Omental fat pad (tissue), 4 donors: ENCODE data around the gene SMARCD2. TPM values are rescaled to one million over a fixed set of nuclear protein-coding genes. Genes with fewer than 3 reads are reported as not detected.

ENCODE experiments used
- ATAC-seq: fragments of 150-250 bp; one replicate; pipeline ENCODE4 v1.9.1; 2016; ENCODE audit warnings: mild to moderate bottlenecking, moderate library complexity; ENCODE audit not compliant: low FRiP score
- DNase-seq: peaks from one replicate; pipeline ENCODE4 v3.0.0-alpha.2; 2019; ENCODE audit warnings: low spot score
- total RNA-seq, 4 donors: library from RNA; depleted of rRNA; stranded (reverse); fragments of >200 nt; gene quantifications; one replicate each; pipeline ENCODE4 v1.1.0, GENCODE V29; 2016
- TF ChIP-seq, protein P1 (sequence below), 3 donors: fragments of 450-650 bp; IDR thresholded peaks; one replicate each; pipeline ENCODE4 v1.5.1; 2016 to 2017; ENCODE audit warnings: antibody characterized with exemption in 3 of 3, mild to moderate bottlenecking in 3 of 3, moderate library complexity in 2 of 3

SMARCD2 gene
- total RNA-seq, 4 donors from 2014 or later = 77.5 to 246 (median 109) TPM

DNA sequence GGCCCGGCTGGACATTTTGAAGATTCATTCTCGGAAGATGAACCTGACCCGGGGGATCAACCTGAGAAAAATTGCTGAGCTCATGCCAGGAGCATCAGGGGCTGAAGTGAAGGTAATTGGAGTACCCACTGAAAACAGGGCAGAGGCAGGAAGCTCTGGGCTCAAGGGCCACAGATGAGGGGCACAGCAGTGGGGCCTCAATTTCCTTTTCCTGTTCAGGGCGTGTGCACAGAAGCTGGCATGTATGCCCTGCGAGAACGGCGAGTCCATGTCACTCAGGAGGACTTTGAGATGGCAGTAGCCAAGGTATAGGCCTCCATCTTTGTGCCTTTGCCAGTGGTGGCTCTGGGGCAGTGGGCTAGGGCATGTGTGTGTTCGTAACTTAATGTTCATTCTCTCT is 11.0 kb downstream of the SMARCD2 start:
- no peak for ATAC-seq
- DNase-seq = no peak
- TF ChIP-seq, protein P1, sequence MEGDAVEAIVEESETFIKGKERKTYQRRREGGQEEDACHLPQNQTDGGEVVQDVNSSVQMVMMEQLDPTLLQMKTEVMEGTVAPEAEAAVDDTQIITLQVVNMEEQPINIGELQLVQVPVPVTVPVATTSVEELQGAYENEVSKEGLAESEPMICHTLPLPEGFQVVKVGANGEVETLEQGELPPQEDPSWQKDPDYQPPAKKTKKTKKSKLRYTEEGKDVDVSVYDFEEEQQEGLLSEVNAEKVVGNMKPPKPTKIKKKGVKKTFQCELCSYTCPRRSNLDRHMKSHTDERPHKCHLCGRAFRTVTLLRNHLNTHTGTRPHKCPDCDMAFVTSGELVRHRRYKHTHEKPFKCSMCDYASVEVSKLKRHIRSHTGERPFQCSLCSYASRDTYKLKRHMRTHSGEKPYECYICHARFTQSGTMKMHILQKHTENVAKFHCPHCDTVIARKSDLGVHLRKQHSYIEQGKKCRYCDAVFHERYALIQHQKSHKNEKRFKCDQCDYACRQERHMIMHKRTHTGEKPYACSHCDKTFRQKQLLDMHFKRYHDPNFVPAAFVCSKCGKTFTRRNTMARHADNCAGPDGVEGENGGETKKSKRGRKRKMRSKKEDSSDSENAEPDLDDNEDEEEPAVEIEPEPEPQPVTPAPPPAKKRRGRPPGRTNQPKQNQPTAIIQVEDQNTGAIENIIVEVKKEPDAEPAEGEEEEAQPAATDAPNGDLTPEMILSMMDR (IDR thresholded peaks at IDR 0.05) = no peak

- DNase-seq = no peak
- no peak for ATAC-seq
- TF ChIP-seq, protein P1 (IDR thresholded peaks at IDR 0.05) = no peak
Observed at GRCh38 chr17:63830904-63831491, 11.5 kb downstream of the SMARCD2 start.

DNA sequence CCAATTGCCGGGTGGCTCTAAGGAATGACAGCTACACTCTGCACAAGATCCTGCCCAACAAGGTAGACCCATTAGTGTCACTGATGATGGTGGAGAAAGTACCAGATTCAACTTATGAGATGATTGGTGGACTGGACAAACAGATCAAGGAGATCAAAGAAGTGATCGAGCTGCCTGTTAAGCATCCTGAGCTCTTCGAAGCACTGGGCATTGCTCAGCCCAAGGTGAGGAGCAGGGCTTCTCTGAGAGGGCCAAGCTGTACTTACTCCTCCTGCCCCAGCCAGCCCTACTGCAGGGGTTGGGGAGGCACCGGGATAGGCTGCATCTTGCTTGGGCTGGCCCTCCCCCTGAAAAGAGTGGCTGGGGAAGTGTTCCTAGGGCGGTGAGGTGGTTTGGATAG is 12.2 kb downstream of the SMARCD2 start:
- no peak for ATAC-seq
- TF ChIP-seq, protein P1 (IDR thresholded peaks at IDR 0.05) = no peak
- no peak for DNase-seq

DNA sequence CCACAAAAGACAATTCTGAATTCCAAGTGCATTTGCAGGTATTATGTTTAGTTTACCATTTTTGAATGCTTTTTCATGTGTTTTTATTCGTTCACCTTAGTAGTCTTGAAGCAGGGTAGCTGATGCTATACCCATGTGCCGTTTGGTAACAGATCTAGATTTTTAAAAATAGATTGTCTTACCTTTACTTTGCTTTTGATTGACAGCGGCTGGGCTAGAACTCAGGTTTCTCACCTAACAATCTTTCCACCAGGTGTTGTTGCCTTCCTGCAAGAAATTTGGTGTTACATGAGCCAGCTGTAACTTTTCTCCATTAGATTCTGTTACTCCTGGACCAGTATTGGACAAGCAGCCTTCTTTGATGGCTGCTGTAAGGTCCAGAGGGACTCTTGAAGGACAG is 13.5 kb downstream of the SMARCD2 start:
- DNase-seq (no peak), ATAC-seq (no peak)
- TF ChIP-seq, protein P1 (IDR thresholded peaks at IDR 0.05) = no peak

DNA sequence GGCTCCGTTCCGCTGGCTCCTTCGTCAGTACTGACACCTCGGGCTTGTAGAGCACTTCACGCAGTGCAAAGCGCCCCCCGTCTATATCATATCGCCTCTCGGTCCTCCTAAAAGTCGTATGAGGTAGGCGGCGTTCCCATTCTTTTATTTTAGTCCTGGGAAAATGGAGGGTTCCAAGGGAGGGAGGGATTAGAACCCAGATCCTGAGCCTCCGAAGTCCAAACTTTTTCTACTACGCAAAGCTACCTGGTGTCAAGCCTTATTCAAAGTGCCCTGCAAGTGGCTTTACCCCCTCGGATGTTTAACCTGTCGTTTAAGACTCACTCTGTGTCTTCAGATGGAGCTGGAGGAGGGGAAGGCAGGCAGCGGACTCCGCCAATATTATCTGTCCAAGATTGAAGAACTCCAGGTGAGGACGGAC is 14.7 kb downstream of the SMARCD2 start:
- DNase-seq (no peak), ATAC-seq (no peak)
- TF ChIP-seq, protein P1 (IDR thresholded peaks at IDR 0.05) = no peak

DNA sequence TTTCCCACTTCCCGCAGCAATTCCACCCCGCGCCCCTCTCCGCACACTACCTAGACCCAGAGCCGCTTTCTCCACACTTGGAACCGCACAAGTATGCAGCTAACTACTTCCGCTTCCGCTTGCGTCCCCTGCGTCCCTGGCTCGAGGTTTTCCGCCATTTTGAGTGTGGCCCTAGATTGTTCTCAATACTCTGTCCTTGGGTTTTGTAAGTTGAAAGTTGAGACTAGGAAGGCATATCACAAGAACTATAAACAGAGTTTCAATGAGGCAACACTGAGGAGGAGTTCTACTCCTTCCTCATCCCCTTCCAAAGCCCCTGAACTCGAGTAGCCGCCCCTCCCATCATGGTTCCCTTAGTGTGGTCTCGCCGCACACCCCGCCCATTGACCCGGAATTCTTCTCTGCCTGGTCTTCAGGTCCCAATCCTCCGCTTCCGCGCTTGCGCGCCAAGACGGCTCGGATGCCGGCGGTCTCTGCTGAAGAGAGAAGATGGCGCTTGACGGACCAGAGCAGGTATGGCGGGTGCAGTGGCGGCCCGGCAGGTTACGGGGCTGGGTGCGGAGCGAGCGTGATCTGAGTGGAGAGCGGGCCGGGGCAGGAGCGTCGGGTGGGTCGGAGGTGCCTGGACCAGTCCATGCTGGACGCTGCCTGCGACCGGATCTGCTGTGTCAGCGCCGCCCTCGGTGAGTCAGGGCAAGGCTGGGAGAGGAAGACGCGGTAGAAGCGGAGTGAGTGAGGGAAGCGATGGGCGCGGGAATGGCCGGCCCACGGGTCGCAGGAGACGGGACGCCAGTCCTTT is 15.3 kb downstream of the SMARCD2 start, which contains the start of the genes FTSJ3 and PSMC5:
FTSJ3 (minus strand) TSS at position 662 of the 799 bp plus-strand sequence. CDS start 761 bp downstream, outside the sequence.
PSMC5 (plus strand) TSS at position 430 of the 799 bp plus-strand sequence; CDS start at position 490, 60 bp downstream.
- TF ChIP-seq, protein P1 (IDR thresholded peaks at IDR 0.05) = no peak
- DNase-seq (peak; percentile 84), ATAC-seq (peak; percentile 96)
